A549 (cell line): ENCODE results near the gene SPSB4. TPM values are rescaled to one million over a fixed set of nuclear protein-coding genes. Genes with fewer than 3 reads are reported as not detected.

Source experiments
- ATAC-seq, 2 experiments: fragments of 200-7000 bp in 1 of 2; fragments of >200 bp in 1 of 2; cut with Nextera tagmentation in 1 of 2; cut with Tn5 transposase in 1 of 2; 3 replicates each; pipeline versions ENCODE4 v1.8.0 to v1.9.1; 2018 to 2020; ENCODE audit warnings: mild to moderate bottlenecking in 1 of 2, moderate library complexity in 1 of 2
- CTCF ChIA-PET: fragments of 300-600 bp; sonication (Branson Sonifier 250); formaldehyde crosslinking; extraction: SDS; loops from one replicate; lab custom pipeline; 2021; ENCODE audit warnings: antibody characterized with exemption, inconsistent platforms; lab: Yijun Ruan, JAX
- POLR2A ChIA-PET: fragments of 350-600 bp; formaldehyde crosslinking; extraction: SDS; loops from one replicate; lab custom pipeline; 2021; ENCODE audit warnings: antibody characterized with exemption, inconsistent platforms; lab: Yijun Ruan, JAX
- DNase-seq, 2 experiments: peaks; one replicate each; pipeline versions ENCODE4 v3.0.0 to v3.0.0-alpha.2; 2011 to 2016; ENCODE audit warnings: low read depth in 1 of 2, low spot score in 1 of 2
- FAIRE-seq: peaks from 2 replicates; lab custom pipeline; 2011; peaks lifted over from hg19 to GRCh38; lab: Jason Lieb, UNC
- H3K27ac ChIP-seq, 2 experiments: fragments of >200 bp; sonication (Bioruptor Twin); formaldehyde crosslinking; 3 replicates each; pipeline ENCODE4 v1.5.1; 2016 to 2017
- H3K4me1 ChIP-seq: fragments of >200 bp; sonication (Bioruptor Twin); formaldehyde crosslinking; 3 replicates; pipeline ENCODE4 v1.6.1; 2016
- H3K4me2 ChIP-seq: fragments of >200 bp; sonication (Bioruptor Twin); formaldehyde crosslinking; 3 replicates; pipeline ENCODE4 v1.6.1; 2016
- H3K4me3 ChIP-seq: fragments of >200 bp; sonication (Bioruptor Twin); formaldehyde crosslinking; 3 replicates; pipeline ENCODE4 v1.5.1; 2016
- H3K9me3 ChIP-seq: fragments of >200 bp; sonication (Bioruptor Twin); formaldehyde crosslinking; 3 replicates; pipeline ENCODE4 v1.6.1; 2016
- BHLHE40 ChIP-seq: IDR thresholded peaks from 2 replicates; pipeline ENCODE4 v1.6.1; 2012; ENCODE audit warnings: low read depth, low read length, inconsistent platforms
- CBX8 ChIP-seq: fragments of 200-600 bp; sonication (generic); IDR thresholded peaks from 2 replicates; pipeline ENCODE4 v1.6.1; 2016
- CEBPB ChIP-seq, 2 experiments: fragments of >200 bp in 1 of 2; sonication (Bioruptor Twin) in 1 of 2; formaldehyde crosslinking in 1 of 2; IDR thresholded peaks; 2 replicates each; pipeline ENCODE4 v1.6.1; 2012 to 2016
- CHD4 ChIP-seq: fragments of 200-600 bp; sonication (generic); IDR thresholded peaks from 2 replicates; pipeline ENCODE4 v1.6.1; 2016; ENCODE audit warnings: antibody characterized with exemption, mild to moderate bottlenecking, borderline replicate concordance
- CTCF ChIP-seq: fragments of >200 bp; sonication (Bioruptor Twin); formaldehyde crosslinking; IDR thresholded peaks from 3 replicates; pipeline ENCODE4 v1.5.1; 2016
- EHF ChIP-seq: fragments of 250-450 bp; sonication (Bioruptor Pico); IDR thresholded peaks from 2 replicates; pipeline ENCODE4 v1.5.0; 2020; ENCODE audit warnings: mild to moderate bottlenecking
- ELK1 ChIP-seq: fragments of 150-350 bp; IDR thresholded peaks from 2 replicates; pipeline ENCODE4 v1.6.1; 2014; ENCODE audit warnings: low read depth, mild to moderate bottlenecking, low read length
- ESRRA ChIP-seq: fragments of 150-350 bp; IDR thresholded peaks from 2 replicates; pipeline ENCODE4 v1.6.1; 2014; ENCODE audit warnings: mild to moderate bottlenecking, low read length, borderline replicate concordance
- FOSB ChIP-seq: fragments of 250-450 bp; sonication (Bioruptor Pico); IDR thresholded peaks from 2 replicates; pipeline ENCODE4 v1.5.0; 2020; ENCODE audit warnings: mild to moderate bottlenecking, moderate library complexity
- FOSL2 ChIP-seq, 2 experiments: fragments of 450-650 bp in 1 of 2; fragments of >200 bp in 1 of 2; sonication (Bioruptor Twin) in 1 of 2; formaldehyde crosslinking; IDR thresholded peaks; 2 replicates each; pipeline versions ENCODE4 v1.5.0 to v1.6.1; 2016 to 2020; ENCODE audit warnings: mild to moderate bottlenecking in 1 of 2, moderate library complexity in 1 of 2
- FOXS1 ChIP-seq: fragments of 250-450 bp; sonication (Bioruptor Pico); IDR thresholded peaks from 2 replicates; pipeline ENCODE4 v1.5.0; 2020; ENCODE audit warnings: mild to moderate bottlenecking, moderate library complexity
- HOXA7 ChIP-seq: fragments of 250-450 bp; sonication (Bioruptor Pico); IDR thresholded peaks from 2 replicates; pipeline ENCODE4 v1.5.0; 2020; ENCODE audit warnings: mild to moderate bottlenecking, moderate library complexity
- HOXB5 ChIP-seq: fragments of 250-450 bp; sonication (Bioruptor Pico); IDR thresholded peaks from 2 replicates; pipeline ENCODE4 v1.5.0; 2020; ENCODE audit warnings: mild to moderate bottlenecking, moderate library complexity
- JUNB ChIP-seq: fragments of >200 bp; sonication (Bioruptor Twin); formaldehyde crosslinking; IDR thresholded peaks from 2 replicates; pipeline ENCODE4 v1.6.1; 2016
- MAFK ChIP-seq: fragments of 450-650 bp; IDR thresholded peaks from 2 replicates; pipeline ENCODE4 v1.6.1; 2014; ENCODE audit not compliant: partially characterized antibody
- NFE2L2 ChIP-seq: fragments of 150-350 bp; conservative IDR thresholded peaks from 2 replicates; pipeline ENCODE4 v1.6.1; 2014; ENCODE audit warnings: low read length
- NPAS2 ChIP-seq: fragments of 250-450 bp; sonication (Bioruptor Pico); IDR thresholded peaks from 2 replicates; pipeline ENCODE4 v1.8.0; 2022; ENCODE audit warnings: mild to moderate bottlenecking, moderate library complexity, borderline replicate concordance
- NR3C1 ChIP-seq: fragments of >200 bp; sonication (Bioruptor Twin); formaldehyde crosslinking; IDR thresholded peaks from 3 replicates; pipeline ENCODE4 v1.6.1; 2017
- PBX3 ChIP-seq: IDR thresholded peaks from 2 replicates; pipeline ENCODE4 v1.6.1; 2012
- POLR2A ChIP-seq: IDR thresholded peaks from 2 replicates; pipeline ENCODE4 v1.6.1; 2012; ENCODE audit warnings: mild to moderate bottlenecking, low read length
- REST ChIP-seq: fragments of 200-600 bp; sonication (generic); IDR thresholded peaks from 2 replicates; pipeline ENCODE4 v1.6.1; 2016; ENCODE audit warnings: antibody characterized with exemption, mild to moderate bottlenecking, moderate library complexity
- RFX5 ChIP-seq: fragments of 450-650 bp; IDR thresholded peaks from 2 replicates; pipeline ENCODE4 v1.7.1; 2014; ENCODE audit warnings: antibody characterized with exemption, mild to moderate bottlenecking, moderate library complexity
- SMC3 ChIP-seq: fragments of >200 bp; sonication (Bioruptor Twin); formaldehyde crosslinking; IDR thresholded peaks from 3 replicates; pipeline ENCODE4 v1.6.1; 2018; ENCODE audit warnings: inconsistent platforms
- TFCP2L1 ChIP-seq: fragments of 250-450 bp; sonication (Bioruptor Pico); IDR thresholded peaks from 2 replicates; pipeline ENCODE4 v1.5.0; 2021; ENCODE audit warnings: mild to moderate bottlenecking
- TP53 ChIP-seq: fragments of 250-450 bp; sonication (Bioruptor Pico); IDR thresholded peaks from 2 replicates; pipeline ENCODE4 v1.5.0; 2021; ENCODE audit warnings: mild to moderate bottlenecking, moderate library complexity
- USF2 ChIP-seq: fragments of 450-650 bp; IDR thresholded peaks from 2 replicates; pipeline ENCODE4 v1.6.1; 2014; ENCODE audit warnings: antibody characterized with exemption
- ZC3H11A ChIP-seq: fragments of 450-650 bp; IDR thresholded peaks from 2 replicates; pipeline ENCODE4 v1.6.1; 2014; ENCODE audit warnings: antibody characterized with exemption, mild to moderate bottlenecking
- ZNF302 ChIP-seq: fragments of 250-450 bp; sonication (Bioruptor Pico); IDR thresholded peaks from 2 replicates; pipeline ENCODE4 v1.9.0; 2021; ENCODE audit warnings: inconsistent platforms, mild to moderate bottlenecking, moderate library complexity
- ZSCAN20 ChIP-seq: fragments of 250-450 bp; sonication (Bioruptor Pico); IDR thresholded peaks from 2 replicates; pipeline ENCODE4 v1.8.0; 2022; ENCODE audit warnings: mild to moderate bottlenecking, moderate library complexity
- WGBS: methylation state at CpG from one replicate; pipeline ENCODE4 v1.1.6; 2017; ENCODE audit errors: missing lambda C conversion rate; 5-methylcytosine and 5-hydroxymethylcytosine counted together
- polyA plus RNA-seq, 4 experiments: library from polyadenylated mRNA; depleted of rRNA in 3 of 4; stranded (reverse); fragments of >200 nt; fragmentation: RNase III in 1 of 4; extraction: RNeasy Plus Mini Kit Qiagen cat#74134 plus additional on column Dnase treatment in 1 of 4; gene quantifications; 2 replicates in 3 of 4; 3 replicates in 1 of 4; pipeline ENCODE4 v1.2.3, GENCODE V29; 2011 to 2017

The SPSB4 gene
- polyA plus RNA-seq, 2 of the 4 experiments (the other 2 are of a cell fraction): 0.03 to 0.04 TPM

- CTCF ChIA-PET: no interaction called here
- no peak for ATAC-seq
Measured at GRCh38 chr3:141167681-141168080, 116.5 kb downstream of the SPSB4 start.

GRCh38 chr3:141170678-141171295 is 119.6 kb downstream of the SPSB4 start:
- H3K4me2 ChIP-seq: no peak overlapping the region
- 25% methylated on average over 4 of the region's 4 CpGs for WGBS
- FAIRE-seq (no peak), DNase-seq (no peak), ATAC-seq (no peak)
- POLR2A ChIA-PET: no interaction called here
- CTCF ChIA-PET: no interaction called here
- no peak overlapping the region for H3K27ac ChIP-seq
- H3K4me3 ChIP-seq: no peak overlapping the region
- H3K9me3 ChIP-seq: no peaks in the 10 kb centered on the region
- H3K4me1 ChIP-seq: no peaks in the 10 kb centered on the region
- TF ChIP-seq TFCP2L1 (no peak), CBX8 (no peak), NR3C1 (no peak), NPAS2 (CRISPR knock-in tag) (no peak), FOSB (CRISPR knock-in tag) (no peak), TP53 (no peak), ZSCAN20 (CRISPR knock-in tag) (no peak), HOXA7 (CRISPR knock-in tag) (no peak), NFE2L2 (no peak), CTCF (no peak), ESRRA (no peak), USF2 (no peak), JUNB (no peak), ZNF302 (CRISPR knock-in tag) (no peak)

More at GRCh38 chr3:141167681-141168080, 116.5 kb downstream of the SPSB4 start:
- no peaks in the 10 kb centered on the region for H3K9me3 ChIP-seq
- no peak overlapping the region for H3K4me3 ChIP-seq
- whole genome bisulfite sequencing: 19% methylated on average over 4 of the region's 4 CpGs
- no peak overlapping the region for H3K4me2 ChIP-seq
- H3K27ac ChIP-seq: no peak overlapping the region
- FAIRE-seq (no peak), DNase-seq (no peak)
- no peaks in the 10 kb centered on the region for H3K4me1 ChIP-seq
- POLR2A ChIA-PET: no interaction called here
- TF ChIP-seq JUNB (no peak), REST (no peak), FOXS1 (CRISPR knock-in tag) (no peak), POLR2A (no peak), EHF (CRISPR knock-in tag) (no peak), CHD4 (no peak), NR3C1 (no peak), CBX8 (no peak), MAFK (no peak), ELK1 (no peak), SMC3 (no peak), RFX5 (no peak), FOSL2 (IDR thresholded peaks at IDR 0.05) (no peak), FOSL2 (CRISPR knock-in tag; IDR thresholded peaks at IDR 0.05) (no peak), HOXB5 (no peak), ZC3H11A (no peak), FOSB (CRISPR knock-in tag) (no peak), PBX3 (no peak), CEBPB (IDR thresholded peaks at IDR 0.05) (no peak), BHLHE40 (no peak)
